Stimulated activated CD4-positive, alpha-beta T cell treated with anti-CD3 and anti-CD28 coated beads, Interleukin-1b, Interleukin-23, amount 100 ng/mL, for 4 hours (primary cell): ENCODE measurements around the gene B4GALT7.

Experiments used
- DNase-seq, 2 donors: peaks; one replicate each; pipeline ENCODE4 v3.0.0-alpha.2; 2020; ENCODE audit warnings: low read depth in 2 of 2

B4GALT7 gene

DNA sequence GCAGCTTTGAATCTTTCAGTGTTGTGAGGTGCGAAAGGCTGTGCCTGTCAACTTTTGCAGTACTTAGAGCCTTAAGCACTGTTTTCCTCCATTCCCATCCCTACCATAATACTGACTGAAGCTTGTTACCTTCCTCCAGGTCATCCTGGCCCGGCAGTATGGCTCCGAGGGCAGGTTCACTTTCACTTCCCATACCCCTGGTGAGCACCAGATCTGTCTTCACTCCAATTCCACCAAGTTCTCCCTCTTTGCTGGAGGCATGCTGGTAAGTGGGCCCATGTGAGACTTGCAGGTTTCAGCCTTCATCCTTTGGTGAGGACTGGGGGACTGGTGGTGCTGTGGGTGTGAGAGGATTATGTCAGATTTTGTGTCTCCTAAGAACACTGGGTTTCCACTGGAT is 6.4 kb upstream of the B4GALT7 start:
- no peak for DNase-seq

DNA sequence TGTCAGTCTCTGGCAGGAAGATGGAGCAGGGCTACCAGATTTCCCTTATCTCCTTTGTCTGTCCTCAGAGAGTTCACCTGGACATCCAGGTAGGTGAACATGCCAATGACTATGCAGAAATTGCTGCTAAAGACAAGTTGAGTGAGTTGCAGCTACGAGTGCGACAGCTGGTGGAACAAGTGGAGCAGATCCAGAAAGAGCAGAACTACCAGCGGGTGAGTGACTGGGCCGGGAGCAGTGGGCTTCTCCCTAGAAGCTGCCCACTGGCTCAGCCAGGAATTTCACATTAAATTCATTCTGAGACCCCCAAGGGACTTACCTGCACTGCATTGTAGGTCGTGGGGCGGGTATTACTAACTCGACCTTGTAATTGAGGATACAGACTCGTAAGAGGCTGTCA is 5.9 kb upstream of the B4GALT7 start:
- no peak for DNase-seq

DNA sequence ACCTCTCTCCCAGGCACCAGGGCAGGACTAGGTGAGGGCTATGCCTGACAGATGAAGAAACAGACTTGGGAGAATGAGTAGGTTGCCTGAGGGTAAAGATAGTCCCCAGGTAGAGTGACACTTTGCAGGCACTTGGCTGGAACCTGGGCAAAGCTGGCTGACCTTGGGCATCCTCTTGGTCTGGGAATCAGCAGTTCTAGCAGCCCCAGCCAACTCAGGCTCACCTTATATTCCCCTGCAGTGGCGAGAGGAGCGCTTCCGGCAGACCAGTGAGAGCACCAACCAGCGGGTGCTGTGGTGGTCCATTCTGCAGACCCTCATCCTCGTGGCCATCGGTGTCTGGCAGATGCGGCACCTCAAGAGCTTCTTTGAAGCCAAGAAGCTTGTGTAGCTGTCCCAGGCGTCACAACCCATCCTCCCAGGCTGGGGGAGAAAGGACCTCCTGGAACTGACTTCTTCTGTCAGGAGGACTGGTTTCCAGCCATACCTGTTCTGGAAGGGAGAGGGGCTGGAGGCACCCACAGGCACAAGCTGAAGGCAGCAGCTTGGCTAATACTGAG is 4.8 kb upstream of the B4GALT7 start:
- no peak for DNase-seq

DNA sequence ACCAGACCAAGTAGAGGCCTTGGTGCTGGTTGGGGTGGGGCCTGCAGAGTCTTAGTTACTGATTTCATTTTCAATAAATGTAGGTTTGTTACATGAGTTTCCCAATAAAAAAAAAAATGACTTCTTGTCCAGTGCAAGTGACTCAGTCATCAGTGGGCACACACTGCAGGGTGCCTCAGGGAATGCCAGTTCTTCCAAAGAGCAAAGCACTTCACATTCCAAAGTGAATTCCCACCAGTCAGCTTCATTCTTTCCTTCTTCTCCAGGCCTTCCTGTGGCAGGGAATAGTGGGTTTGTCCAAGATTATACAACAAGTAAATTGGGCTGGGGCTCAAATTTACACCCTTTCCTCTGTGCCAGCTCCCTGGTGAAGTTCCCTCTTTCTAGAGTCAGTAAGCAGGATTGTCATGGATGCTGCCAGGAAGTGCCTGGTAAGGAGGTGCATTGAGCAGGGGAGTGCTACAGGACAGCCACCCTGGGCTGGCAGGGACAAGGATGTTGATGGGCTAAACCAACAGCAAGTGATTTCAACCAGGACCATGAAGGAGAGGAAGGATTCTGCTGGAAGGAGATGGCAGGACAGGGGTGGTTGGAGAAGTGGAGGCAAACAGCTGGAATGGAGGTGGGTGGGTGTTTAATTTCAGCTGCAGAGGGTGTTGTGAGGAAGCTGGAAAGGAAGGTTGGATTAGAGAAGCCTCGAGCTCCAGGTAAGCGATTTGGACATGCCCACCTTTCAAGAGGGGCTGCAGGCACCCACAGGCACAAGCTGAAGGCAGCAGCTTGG is 3.7 kb upstream of the B4GALT7 start:
- no peak for DNase-seq

DNA sequence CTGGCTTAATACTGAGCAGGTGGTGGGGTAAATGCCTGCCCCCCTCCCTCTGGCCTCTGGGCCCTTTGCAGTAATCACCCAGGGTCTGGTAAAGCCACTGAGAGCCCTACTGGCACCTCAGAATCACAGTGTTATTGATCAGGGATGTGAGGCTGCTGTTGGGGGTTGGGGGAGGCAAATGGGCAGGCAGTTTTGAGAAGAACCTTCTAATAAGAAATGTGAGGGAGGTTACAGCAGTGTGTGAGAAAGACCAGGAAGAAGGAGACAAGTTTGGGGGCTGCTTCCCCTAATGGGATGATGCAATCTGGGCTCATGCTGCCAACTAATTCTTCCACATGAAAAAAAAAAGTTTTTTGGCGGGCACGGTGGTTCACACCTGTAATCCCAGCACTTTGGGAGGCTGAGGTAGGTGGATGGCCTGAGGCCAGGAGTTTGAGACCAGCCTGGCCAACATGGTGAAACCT is 3.1 kb upstream of the B4GALT7 start:
- no peak for DNase-seq

DNA sequence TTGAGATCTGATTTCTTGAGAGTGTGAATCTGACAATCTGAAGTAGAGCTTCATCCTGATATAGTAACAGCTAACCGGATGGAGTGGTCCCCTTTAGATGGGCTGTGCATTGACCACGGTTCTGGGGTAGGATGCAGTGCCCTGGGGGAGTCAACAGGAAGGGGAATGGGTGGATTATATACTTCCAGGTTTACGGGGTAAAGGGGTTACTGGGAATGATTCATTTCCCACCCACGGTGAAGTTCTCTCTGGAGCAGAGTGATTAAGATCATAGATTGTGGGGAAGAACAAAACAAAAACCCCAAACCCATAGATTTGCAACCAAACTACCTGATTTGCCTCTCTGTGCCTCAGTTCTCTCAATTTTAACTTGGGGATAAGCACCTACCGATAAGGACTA is 1.5 kb upstream of the B4GALT7 start:
- DNase-seq = no peak

DNA sequence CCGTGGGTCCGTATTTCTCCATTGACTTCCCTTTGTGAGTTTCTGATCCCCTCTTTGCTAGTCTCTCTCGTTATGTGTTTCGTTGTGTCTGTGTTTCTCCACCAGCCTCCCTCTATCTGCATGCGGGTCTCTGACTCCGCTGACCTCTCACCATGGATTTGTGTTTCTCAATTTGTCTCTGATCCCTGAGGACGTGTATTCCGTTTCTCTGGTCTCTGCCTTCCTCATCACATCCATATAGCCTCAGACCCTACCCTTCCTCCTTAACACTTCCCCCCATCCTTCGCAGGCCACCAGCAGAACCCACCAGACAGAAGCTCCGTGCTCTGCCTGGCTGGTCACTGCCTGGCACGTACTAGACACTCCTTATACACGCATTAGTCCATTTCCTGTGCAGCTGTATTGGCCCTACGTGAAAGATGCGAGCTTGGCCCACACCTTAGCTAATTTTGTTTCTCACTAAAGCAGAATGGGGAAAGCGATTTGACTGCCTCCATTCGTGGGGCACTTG is 631 bp downstream of the B4GALT7 start:
- no peak for DNase-seq

DNA sequence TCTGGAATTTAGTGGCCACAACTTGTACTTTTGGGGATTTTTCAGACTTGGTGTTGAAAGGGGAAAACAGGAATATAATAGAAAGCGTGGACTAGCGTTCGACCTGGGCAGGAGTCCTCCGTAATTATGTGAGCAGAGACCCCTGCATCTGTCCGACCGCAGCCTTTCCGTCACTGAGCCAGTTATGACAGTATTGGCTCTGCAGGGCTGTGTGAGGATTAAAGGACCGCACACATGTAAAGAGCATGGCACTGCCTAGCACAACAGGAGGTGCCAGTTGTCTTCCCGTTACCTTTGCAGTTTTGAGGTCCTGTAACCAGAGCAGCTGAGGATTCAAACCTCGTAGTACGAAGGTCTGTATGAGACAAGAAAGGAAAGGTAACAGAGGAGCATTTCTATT is 1.2 kb downstream of the B4GALT7 start:
- no peak for DNase-seq

DNA sequence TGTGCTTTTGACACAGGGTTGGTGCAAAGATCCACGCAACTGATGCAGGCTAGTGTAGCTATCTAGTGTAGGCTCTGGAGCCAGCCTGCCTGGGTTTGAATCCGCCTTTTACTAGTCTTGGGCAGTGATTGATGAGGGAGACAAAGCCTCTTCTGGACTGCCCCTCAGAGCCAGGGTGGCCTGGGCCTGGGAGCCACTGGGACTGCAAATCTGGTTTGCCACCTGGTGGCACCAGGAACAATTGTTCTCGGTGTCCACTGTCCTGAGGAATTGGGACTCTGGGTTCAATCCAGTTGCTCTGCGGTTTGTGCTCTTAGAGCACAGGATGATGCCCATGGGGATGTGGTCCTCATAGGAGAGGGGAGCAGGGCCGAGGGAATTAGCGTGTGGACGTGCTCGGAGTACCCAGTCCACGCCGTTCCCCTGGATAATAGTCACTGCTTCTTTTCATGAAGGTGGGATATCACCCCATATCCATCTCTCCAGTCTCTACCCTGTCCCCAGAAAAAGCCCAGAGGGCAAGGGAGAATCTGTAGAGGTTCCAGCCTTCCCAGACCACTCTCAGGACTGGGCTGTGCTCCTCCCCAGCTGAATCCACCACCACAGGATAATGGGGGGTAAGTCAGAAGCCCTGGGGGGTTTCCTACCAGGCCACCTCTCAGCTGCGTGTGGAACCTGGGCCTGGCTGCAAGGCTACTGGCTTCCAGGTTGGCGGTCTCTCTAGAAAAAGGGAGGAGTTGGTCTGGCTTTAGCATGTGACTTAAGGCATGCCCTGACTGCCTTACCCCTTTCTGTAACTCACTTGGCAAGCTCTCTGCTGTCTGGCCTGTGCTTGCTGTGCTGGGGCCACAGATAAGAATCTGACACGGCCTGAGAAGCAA is 1.9 kb downstream of the B4GALT7 start:
- no peak for DNase-seq

DNA sequence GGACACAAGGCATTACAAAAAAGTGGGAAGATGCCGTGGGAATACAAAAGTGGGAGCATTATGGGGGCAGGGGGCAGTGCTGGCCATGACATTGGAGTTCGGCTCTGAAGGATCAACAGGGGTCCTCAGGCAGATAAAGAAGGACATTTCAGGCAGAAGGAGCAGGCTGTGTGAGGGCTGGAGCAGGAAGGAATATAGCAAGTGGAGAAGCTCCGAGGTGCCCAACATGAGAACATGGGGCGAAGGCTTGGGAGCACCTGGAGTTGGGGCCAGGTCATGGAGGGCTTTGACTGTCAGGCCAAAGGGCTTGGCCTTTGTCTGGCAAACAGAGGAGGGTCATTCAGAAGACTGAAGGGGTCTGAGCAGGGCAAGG is 2.5 kb downstream of the B4GALT7 start:
- DNase-seq = no peak

DNA sequence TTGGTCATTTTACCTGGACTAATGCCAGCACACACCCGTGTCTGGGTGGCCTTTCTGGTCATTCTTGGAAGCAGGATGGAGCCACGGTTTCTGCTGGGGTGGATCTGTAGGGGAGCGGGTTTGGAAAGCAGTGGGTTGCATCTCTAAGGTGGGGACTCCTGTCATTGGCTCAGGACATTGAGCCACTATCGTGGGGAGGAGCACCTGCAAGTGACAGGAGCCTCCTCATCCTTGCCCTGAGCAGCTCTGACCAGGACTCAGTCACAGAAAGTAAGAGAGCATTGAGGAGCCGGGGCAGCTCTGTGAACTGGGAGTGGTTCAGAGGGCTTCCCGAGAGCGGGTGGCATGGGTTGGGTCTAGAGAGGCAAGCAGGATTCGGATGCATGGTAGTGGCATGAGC is 3.7 kb downstream of the B4GALT7 start:
- DNase-seq = no peak

DNA sequence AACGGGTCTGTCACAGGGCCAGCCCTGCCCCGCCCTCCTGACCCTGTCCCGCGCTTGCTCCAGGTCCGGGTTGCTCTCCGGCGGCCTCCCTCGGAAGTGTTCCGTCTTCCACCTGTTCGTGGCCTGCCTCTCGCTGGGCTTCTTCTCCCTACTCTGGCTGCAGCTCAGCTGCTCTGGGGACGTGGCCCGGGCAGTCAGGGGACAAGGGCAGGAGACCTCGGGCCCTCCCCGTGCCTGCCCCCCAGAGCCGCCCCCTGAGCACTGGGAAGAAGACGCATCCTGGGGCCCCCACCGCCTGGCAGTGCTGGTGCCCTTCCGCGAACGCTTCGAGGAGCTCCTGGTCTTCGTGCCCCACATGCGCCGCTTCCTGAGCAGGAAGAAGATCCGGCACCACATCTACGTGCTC is 4.2 kb downstream of the B4GALT7 start:
- no peak for DNase-seq

DNA sequence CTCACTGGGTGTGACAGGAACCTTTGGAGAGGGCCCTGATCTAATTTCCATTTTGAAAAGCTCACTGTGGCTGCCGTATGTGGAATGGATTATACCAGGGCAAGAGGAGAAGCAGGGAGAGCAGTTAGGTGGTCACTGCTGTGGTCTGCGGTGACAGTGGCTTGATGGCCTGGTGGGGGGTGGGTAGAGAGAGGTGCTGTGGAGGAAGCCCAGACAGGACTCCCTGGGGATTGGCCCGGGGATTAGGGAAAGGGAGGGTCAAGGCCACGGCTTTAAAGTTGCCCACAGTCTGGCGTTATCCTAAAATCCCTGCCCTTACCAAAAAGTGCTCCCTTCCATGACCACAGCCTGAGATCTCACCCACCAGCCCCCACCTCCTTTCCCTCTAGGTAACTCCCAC is 4.7 kb downstream of the B4GALT7 start:
- no peak for DNase-seq

DNA sequence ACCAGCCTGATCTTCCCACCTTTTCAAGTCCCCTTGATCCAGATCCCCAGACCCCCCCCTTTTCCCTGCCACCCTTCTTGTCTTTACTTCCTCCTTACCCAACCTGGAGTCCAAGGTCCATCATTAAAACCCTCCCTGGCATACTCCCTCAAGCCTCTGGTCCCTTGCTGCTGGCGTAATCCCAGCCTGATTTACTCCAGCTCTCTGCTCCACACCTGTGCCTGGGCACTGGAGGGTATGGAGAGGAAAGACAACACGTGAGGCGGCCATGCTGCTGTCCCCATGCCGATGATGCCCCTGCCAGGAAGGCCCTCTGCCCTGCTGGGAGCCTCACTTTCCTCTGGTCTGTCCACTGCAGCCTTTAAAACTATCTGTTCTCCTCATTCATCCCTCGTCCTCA is 5.1 kb downstream of the B4GALT7 start:
- no peak for DNase-seq

DNA sequence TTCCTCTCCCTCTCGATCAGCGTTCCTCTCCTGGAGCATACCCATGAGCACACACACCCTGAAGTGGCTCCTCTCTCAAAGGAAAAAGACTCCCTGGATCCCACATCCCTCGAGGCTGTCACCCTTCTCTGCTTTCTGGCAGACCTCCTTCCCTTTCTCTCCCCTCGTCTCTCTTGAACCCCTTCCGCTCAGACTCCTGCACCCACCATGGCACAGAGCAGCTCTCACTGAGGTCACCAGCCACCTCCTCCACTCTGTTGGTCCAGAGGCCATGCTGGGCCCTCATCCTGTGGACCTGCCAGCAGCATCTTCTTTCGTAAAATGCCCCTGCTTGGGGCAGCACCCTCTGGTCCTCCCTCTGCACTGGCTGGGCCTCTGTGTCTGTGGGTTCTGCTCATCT is 5.7 kb downstream of the B4GALT7 start:
- DNase-seq = no peak

DNA sequence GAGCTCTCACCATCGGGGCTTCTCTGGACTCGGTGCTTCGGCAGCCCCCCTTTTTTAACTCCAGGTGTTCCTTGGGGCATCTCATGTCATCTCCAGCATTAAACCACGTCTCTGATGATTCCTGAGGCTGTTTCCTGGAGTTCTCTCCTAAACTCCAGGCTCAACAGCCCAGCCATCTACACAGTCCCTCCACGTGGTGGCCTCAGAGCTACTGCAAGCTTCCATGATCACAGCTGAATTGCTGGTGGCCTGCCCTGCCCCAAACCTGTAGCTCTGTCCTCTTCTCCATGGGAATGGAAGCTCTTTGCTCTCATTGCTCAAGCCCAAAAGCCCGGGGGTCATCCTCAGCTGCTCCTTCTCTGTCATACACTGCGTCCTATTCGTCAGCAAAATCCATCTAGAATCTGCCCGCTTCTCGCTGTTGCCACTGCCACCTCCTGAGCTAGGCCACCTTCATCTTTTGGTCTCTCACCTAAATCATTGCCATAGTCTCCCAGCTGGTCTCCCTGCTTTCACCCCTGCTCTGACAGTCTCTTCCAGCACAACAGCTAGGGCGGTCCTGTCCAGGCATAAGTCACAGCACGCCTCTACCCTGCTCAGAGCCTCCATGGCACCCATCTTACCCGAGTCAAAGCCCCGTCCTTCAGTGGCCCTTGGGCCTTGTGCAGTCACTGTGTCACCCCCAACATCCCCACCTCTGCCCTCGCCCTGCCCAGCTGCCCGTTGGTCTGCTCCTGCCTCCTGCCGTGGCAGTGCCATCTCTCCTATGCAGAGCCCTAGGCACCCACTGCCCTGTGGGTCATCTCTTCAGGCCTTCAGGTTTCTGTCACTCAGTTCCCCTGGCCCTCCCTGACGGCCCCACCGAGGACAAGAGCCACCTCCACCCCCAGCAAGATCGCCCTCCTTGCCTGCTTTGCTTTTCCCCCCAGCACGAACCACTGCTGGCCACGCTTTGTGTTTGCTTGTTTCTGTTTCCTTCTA is 6.4 kb downstream of the B4GALT7 start:
- DNase-seq = no peak

DNA sequence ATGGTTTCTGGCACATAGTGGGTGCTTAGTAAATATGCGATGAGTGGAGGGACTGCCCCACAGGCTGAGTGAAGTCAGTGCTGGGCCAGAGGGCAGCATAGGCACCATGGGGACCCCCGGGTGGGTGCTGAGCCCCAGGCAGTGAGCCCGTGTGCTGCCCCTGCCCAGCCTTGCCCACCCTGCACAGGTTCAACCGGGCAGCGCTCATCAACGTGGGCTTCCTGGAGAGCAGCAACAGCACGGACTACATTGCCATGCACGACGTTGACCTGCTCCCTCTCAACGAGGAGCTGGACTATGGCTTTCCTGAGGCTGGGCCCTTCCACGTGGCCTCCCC is 7.2 kb downstream of the B4GALT7 start:
- no peak for DNase-seq

DNA sequence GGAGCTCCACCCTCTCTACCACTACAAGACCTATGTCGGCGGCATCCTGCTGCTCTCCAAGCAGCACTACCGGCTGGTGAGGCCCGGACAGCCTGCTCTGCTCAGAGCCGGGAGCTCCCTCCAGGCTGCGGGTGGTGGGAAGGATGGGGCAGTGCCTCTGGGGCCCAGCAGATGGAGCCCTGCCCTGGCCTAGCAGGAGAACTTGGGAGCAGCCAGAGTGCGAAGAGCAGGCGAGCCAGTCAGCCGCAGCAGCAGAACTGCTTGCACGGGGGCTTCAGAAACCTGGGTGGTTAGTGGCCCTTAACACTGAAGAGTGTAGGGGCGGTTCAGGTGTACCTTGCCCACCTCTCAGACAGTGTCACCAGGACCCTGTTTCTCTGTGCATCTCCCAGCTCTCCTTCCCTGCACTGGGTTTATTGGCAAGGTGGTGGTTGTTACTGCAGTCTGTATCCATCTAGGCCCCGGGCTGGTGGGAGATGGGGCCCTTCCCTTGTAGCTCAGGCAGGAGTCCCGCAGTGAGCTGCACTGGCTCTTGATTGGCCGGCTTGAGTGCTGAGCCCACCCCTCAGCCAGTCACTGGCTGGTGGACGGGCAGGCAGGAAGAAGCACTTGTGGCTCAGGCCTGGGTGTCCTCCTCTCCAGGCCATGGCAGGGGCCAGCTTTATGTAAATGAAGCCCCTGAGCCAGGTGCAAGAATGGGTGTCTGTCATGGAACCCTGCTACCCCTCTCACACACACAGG is 7.7 kb downstream of the B4GALT7 start:
- peak; percentile 46 to 60 for DNase-seq

DNA sequence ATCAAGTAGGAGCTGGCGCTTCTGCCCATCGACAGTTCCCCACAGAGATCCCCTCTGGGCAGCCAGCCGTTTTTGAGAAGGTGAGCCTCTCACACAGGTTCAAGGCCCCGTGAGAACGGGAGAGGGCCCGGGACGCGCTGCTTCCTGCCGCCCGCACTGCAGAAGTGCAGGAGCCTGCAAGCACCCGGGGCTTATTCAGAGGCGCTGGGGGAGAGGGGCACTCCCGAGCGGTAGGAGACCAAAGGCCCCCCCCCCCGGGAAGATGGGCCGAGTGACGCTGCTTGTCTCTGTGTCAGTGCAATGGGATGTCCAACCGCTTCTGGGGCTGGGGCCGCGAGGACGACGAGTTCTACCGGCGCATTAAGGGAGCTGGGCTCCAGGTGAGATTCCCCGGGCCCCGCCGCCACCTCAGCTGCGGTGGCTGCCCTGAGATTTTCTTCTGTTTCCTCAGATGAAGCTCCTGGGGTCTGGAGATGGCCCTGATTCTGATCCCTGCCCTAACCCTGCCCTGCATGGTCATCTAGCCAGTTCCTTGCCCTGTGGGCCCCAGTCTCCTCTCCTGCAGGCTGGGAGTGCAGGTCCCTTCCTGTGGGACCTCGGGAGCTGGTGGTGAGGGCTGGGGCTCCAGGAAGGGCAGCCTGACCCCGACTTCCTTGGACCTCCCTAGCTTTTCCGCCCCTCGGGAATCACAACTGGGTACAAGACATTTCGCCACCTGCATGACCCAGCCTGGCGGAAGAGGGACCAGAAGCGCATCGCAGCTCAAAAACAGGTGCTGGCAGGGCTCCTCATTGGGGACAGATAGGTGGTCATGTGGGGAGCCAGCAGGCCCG is 8.5 kb downstream of the B4GALT7 start:
- no peak for DNase-seq
